ENCODE measurements around the gene MED20. TPM values are rescaled to one million over a fixed set of nuclear protein-coding genes. Genes with fewer than 3 reads are reported as not detected.

The MED20 gene
- total RNA-seq, 4 donors from 2014 or later = 9.6 to 14.9 (median 14.2) TPM

GRCh38 chr6:41966214-41966920 lies 45.4 kb upstream of the MED20 start:
- no peaks in the 10 kb centered on the region for H3K36me3 ChIP-seq
- H3K27me3 ChIP-seq = no peaks in the 10 kb centered on the region
- peaks cover 7 to 15% (median 13%) of the 10 kb centered on the region in 4 donors for H3K4me1 ChIP-seq
- H3K9me3 ChIP-seq = no peaks in the 10 kb centered on the region
- WGBS = 95% methylated on average over 4 of the region's 5 CpGs
- no peak overlapping the region for H3K4me3 ChIP-seq
- TF ChIP-seq POLR2AphosphoS5 (IDR thresholded peaks at IDR 0.05) = no peak
- no peak for TF ChIP-seq CTCF (IDR thresholded peaks at IDR 0.05)
- no peak for TF ChIP-seq EP300 (IDR thresholded peaks at IDR 0.05)
- no peak overlapping the region for H3K27ac ChIP-seq (replicated peaks in 1 of 4)
- no peak for DNase-seq (ENCODE audit: extremely low spot score)
- intact Hi-C loops (cut with DNase I) = loop anchor here (10.0 kb wide), 1 partner anchor 58 kb away; no protein-coding TSS in a partner anchor

- intact Hi-C loops (cut with DNase I) = loop anchor here (10.0 kb wide), 1 partner anchor 59 kb away; no protein-coding TSS in a partner anchor
- no peak for TF ChIP-seq CTCF (IDR thresholded peaks at IDR 0.05)
- TF ChIP-seq EP300 (IDR thresholded peaks at IDR 0.05) = no peak
- TF ChIP-seq POLR2A (IDR thresholded peaks at IDR 0.05; ENCODE audit: low read depth) = no peak
- no peak for TF ChIP-seq POLR2AphosphoS5 (IDR thresholded peaks at IDR 0.05)
- Histone ChIP-seq H3K9me3 (no peaks in the 10 kb centered on the region), H3K4me1 (peaks cover 3 to 10% (median 7%) of the 10 kb centered on the region in 4 donors), H3K27me3 (no peaks in the 10 kb centered on the region), H3K27ac (replicated peaks in 1 of 4) (no peak overlapping the region), H3K36me3 (peaks cover 0 to 6% (median 0%) of the 10 kb centered on the region in 4 donors), H3K4me3 (no peak overlapping the region)
- DNase-seq (ENCODE audit: extremely low spot score) = no peak
- WGBS = 71% methylated on average over 11 of the region's 11 CpGs
Measured at GRCh38 chr6:41965429-41966213, 44.7 kb upstream of the MED20 start.

DNA sequence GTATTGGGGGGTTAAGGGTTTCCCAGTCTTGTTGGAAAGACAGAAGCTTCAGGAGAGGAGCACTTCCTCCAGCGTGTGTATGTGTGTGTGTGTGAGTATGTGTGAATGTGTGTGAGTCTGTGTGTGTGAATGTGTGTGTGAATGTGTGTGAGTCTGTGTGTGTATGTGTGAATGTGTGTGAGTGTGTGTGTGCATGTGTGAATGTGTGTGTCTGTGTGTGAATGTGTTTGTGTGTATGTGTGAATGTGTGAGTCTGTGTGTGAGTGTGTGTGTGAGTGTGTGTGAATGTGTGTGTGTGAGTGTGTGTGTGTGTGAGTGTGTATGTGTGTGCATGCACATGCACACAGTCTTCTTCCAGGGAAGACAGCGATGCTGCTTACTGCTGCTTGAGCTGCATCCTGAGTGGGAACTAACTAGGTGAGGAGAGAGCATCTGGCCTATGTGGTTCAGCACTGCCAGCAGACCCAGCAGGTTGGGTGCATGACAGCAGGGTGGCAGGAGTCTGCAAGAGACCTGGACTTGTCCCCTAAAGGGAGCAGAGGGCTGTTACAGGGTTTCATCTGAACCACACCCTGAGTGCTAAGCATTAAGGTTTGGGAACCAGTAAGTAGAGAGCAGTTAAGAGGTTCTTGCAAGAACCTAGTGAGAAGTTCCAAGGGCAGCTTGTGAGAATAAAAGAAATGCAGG lies 43.4 kb upstream of the MED20 start:
- Histone ChIP-seq H3K4me3 (no peak overlapping the region), H3K9me3 (no peaks in the 10 kb centered on the region), H3K36me3 (peaks cover 0 to 6% (median 0%) of the 10 kb centered on the region in 4 donors), H3K4me1 (peaks cover 0 to 4% (median 0%) of the 10 kb centered on the region in 4 donors), H3K27me3 (no peaks in the 10 kb centered on the region), H3K27ac (replicated peaks in 1 of 4) (no peak overlapping the region)
- intact Hi-C loops (cut with DNase I) = loop anchor here (10.0 kb wide), 1 partner anchor 60 kb away; no protein-coding TSS in a partner anchor
- TF ChIP-seq CTCF (IDR thresholded peaks at IDR 0.05) (no peak), POLR2A (IDR thresholded peaks at IDR 0.05; ENCODE audit: low read depth) (no peak), POLR2AphosphoS5 (IDR thresholded peaks at IDR 0.05) (no peak), EP300 (IDR thresholded peaks at IDR 0.05) (no peak)
- DNase-seq (ENCODE audit: extremely low spot score) = no peak
- WGBS = 88% methylated on average over 2 of the region's 2 CpGs

- H3K4me3 ChIP-seq = no peak overlapping the region
- no peak for TF ChIP-seq POLR2AphosphoS5 (IDR thresholded peaks at IDR 0.05)
- no peak for TF ChIP-seq CTCF (IDR thresholded peaks at IDR 0.05)
- no peak for TF ChIP-seq POLR2A (IDR thresholded peaks at IDR 0.05; ENCODE audit: low read depth)
- no peak for TF ChIP-seq EP300 (IDR thresholded peaks at IDR 0.05)
- WGBS = 41% methylated on average over 1 of the region's 1 CpG
- DNase-seq (ENCODE audit: extremely low spot score) = no peak
- H3K36me3 ChIP-seq = peaks cover 0 to 6% (median 0%) of the 10 kb centered on the region in 4 donors
- intact Hi-C loops (cut with DNase I) = loop anchor here (10.0 kb wide), 1 partner anchor 61 kb away; no protein-coding TSS in a partner anchor
- no peaks in the 10 kb centered on the region for H3K27me3 ChIP-seq
- H3K9me3 ChIP-seq = no peaks in the 10 kb centered on the region
- peaks cover 0 to 4% (median 0%) of the 10 kb centered on the region in 4 donors for H3K4me1 ChIP-seq
- H3K27ac ChIP-seq (replicated peaks in 1 of 4) = no peak overlapping the region
Measured at GRCh38 chr6:41963371-41963770, 42.4 kb upstream of the MED20 start.

Measured in esophagus muscularis mucosa (tissue), 4 donors.